ENCODE data around the gene GRIFIN. TPM values are rescaled to one million over a fixed set of nuclear protein-coding genes. Genes with fewer than 3 reads are reported as not detected.
"Not testable (repeated sequence)": the region's sequence is repeated elsewhere in the genome, so short reads cannot be mapped to it uniquely, and the experiment has no call there.

Gene GRIFIN
- polyA plus RNA-seq, 3 donors: 0.31 to 0.36 TPM; not detected in 1

DNA sequence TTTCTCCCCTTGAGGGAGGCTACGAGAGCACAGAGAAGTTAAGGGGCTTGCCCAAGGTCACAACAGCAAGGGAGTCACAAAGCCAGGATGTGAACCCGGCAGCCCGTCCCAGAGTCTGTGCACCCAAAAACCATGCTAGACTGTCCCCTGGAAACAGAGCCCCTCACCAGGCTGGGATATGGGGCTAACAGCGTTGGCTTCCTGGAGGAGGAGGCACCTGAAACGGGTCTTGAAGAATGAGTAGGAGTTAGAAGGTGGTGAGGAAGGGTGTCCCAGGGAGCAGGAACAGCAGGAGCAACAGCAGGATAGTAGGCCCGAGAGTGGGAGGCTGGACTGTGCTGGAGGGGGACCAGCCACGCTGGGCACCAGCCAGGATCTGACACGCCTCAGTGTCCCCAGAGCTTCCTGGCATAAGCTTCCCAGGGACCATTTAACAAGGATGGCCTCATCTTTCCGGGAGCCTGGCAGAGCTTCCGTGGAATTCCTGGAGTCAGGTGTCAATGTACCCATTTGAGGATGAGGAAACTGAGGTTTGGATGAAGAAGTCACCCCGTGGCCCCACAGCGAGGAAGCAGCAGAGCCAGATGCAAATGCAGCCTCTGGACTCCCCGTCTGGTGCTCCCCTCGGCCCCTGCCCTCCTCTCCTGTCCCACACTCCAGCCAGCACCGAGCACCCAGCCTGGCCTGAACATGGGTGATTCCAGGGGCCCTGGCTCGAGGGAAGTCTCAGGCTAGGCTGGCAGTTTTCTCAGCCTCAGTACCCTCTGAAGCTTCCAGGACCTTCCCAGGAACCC is 3.3 kb upstream of the GRIFIN start:
- no peak for DNase-seq

DNA sequence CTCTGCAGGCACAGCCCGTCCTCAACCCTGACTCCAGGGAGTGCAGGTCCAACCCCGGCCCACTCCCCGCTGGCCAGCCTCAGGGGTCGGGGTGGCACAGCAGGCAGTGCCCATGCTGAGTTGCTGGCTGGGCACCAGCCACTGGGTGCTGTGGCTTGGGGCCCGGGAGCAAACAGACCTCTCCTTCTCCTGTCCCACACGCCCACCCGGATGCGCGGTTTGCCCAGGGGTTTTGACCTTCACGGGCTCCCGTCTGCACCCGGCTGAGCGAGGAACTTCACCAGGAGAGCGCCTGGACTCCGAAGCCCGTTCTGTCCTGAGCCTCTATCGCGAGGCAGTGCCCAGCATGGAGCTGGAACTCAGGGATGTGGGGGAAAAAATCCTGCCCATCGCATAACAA is 2.6 kb upstream of the GRIFIN start:
- no peak for DNase-seq

DNA sequence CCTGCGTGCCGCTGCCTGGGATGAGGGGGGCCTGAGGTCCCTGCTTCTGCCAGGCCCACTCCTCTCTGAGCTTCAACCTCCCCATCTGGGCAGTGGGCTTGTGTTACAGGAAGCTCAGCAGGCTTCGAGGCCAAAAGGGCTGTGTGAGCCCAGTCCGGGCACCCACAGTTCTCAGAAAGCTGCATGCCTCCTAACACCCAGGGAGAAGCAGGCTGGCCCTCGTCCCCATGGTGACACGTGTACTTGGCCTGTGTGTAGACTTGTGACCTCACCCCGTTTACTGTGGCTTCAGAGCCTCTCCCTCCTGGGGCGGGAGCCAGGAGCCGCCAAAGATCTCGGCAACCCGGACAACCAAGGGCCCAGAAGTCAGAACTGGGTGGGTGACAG is 2.2 kb upstream of the GRIFIN start:
- no peak for DNase-seq

DNA sequence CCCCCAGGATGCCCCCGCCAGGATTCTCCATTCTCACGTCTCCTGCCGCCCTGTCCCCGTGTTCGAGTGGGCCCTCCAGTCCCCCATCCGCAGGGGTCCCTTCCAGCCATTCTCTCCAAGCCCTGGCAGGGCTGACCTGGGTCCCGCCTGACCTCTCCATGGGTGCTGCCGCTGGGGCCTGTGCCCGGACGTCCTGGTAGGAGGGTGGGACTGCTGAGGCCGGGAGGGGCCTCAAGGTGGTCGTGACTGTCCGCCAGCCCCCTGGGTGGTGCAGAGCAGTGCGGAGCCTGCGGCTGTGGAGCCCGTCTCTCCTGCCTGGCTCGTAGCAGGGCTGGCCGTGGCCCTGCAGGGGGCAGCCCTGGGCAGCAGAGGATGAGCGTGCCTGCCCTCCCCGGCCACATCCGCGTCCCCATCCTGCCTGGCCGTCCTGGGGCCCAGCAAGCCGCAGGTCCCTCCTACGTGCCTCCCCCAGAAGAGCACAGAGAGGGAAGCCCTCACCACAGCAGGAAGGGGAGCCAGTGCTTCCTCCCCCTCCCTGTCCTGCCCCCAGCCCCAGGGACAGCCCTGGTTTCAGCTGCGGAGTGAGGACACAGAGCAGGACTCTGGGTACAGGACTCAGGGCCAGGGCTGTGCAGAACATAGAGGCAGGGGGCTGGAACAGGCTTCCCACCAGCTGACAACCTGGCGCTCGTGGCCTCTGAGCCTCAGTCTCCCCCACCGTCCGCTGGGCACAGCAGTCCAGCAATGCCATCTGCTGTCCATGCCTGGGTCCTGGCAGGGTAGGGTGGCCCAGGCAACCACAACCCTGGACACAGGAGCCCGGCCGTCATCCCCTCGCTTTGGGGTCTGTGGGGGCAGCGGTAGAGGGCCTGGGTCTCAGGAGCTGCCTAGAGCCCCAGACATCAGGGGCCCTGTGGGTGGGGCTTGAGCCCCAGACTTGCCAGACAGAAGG is 1.5 kb upstream of the GRIFIN start:
- no peak for DNase-seq

DNA sequence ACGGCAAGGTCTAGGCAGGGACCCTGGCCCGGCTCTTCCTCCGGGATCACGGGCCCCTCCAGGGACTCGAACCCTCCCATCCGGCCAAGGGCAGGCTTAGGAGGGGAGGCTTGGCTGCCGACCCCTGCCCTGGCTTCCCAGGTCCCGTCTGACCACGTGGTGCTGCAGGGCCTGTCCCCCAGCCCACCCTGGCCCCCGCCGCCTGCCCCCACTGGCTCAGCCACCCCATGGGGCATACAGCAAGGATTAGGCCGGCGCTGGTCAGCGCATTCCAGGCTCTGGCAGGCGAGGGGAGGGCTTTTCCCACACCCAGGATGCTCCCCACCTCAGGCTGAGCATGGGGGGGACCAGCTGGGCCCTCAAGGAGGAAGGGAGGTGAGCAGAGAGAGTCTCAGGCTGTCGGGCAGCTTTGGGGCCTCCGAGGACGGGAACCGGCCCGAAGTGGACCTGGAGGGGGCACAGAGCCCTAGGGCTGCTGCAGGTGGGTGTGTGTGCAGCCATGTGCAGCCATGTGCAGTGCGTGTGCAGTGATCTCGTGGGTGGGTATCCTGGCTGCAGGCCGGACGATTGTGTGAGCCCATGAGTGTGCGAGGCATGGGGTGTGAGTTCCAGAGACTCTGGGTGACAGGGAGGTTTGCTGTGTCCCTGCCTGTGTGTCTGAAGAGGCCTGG is 713 bp upstream of the GRIFIN start:
- no peak for DNase-seq

DNA sequence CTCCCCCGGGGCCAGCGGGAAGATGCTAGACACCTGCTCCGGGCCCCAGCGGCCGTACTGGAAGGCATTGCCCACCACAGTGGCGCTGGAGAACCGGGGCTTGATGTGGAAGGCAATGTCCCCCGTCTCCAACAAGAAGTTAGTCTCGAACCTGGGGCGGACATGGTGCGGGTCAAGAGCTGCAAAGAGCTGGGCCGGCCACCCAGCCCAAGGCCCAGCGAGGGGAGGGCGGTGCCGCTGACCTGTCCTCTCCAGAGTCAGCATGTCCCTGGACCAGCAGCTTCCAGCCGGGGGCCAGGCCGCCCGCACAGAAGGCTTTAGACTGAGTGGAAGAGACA is 551 bp downstream of the GRIFIN start:
- DNase-seq: no peak

DNA sequence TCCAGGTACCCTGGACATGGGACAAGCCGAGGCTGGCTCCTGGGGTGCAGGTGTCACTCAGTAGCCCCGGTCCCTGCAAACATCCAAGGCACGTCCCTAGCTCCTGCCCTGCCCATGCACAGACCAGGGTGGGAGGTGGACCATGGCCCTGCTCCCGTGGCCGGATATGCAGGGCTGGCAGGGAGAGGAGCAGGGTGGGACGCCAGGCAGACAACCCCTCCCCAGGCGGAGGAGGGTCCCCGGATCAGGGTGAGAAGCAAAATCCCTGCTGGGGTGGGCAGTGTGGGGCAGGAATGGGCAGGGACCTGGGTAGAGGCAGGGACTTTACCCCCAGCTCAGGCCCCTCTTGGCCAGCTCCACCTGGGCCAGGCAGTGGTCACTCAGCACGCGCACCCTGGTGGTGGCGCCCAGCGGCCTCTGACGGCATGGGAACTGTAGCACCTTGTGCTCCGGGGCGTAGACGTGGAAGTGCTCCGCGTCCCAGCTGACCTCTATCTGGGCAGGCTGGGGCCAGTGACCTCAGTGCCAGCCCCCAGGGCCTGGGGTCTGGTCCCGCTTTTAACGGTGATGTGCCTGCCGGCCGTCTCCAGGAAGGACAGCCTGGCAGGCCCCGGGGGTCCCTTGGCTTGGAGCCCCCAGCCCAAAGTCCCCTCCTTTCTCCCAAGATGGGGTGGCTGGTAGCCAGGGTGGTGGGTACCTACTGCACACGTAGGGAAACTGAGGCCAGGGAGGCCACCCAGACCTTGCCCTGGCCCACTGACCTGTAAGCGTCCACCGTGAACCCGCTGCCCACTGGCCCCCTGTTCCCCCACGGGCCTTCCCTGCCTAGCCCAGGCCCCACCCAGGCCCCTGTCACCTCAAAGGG is 1.2 kb downstream of the GRIFIN start:
- DNase-seq: no peak

DNA sequence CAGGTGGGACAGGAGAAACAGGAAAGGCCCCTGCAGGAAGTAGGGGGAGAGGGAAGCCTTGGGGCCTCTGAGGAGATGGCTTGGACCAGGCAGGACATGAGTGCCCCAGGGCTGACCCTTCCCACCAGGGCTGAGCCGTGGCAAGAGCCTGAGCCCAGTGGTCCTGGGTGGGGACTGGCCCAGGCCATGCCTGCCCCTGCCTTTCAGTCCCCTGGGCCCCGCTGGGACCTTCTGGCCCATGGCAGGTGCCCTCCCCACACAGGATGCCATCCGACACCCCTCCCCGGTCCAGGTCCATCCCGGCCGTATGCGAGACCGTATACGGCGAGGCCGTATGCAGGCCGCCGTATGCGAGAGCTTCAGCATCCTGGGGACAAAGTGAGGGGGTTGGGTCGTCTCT is 2.0 kb downstream of the GRIFIN start:
- DNase-seq: no peak

- no peak for DNase-seq
Observed at GRCh38 chr7:2473496-2474180, 2.6 kb downstream of the GRIFIN start.

GRCh38 chr7:2472739-2473138 is 3.5 kb downstream of the GRIFIN start:
- no peak for DNase-seq

DNA sequence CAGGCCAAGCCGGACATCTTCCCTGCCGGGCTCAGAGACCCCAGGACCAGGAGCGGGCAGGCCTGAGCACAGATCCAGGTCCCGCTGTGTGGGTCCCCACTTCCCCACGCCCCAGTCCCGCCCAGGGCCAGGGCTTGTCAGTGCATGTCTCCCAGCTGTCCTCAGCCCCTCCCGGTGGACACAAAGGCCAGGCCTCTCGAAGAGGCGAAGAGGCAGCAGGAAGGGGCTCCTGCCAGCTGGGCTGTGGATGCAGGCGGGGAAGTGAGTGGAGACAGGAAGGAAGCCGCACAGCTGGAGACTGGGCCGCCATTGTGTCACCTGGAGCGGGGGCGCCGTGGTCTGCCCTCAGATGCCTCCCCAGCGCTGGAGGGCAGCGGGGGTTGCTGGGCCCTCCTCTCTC is 4.8 kb downstream of the GRIFIN start:
- no peak for DNase-seq

DNA sequence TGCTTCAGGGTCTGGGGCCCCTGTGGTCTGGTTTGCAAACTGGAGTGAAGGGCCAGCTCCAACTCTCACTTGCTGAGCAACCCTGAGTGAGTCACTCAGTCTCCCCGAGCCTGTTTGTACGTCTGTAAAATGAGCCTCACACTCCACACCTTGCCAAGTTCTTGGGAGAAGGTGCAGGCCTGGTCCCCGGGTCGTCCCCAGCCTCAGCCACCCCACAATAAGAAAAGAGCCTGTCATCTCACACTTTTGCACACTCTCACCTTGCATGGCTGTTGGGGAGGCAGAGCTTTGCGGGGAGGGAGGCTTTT is 5.2 kb downstream of the GRIFIN start:
- no peak for DNase-seq

DNA sequence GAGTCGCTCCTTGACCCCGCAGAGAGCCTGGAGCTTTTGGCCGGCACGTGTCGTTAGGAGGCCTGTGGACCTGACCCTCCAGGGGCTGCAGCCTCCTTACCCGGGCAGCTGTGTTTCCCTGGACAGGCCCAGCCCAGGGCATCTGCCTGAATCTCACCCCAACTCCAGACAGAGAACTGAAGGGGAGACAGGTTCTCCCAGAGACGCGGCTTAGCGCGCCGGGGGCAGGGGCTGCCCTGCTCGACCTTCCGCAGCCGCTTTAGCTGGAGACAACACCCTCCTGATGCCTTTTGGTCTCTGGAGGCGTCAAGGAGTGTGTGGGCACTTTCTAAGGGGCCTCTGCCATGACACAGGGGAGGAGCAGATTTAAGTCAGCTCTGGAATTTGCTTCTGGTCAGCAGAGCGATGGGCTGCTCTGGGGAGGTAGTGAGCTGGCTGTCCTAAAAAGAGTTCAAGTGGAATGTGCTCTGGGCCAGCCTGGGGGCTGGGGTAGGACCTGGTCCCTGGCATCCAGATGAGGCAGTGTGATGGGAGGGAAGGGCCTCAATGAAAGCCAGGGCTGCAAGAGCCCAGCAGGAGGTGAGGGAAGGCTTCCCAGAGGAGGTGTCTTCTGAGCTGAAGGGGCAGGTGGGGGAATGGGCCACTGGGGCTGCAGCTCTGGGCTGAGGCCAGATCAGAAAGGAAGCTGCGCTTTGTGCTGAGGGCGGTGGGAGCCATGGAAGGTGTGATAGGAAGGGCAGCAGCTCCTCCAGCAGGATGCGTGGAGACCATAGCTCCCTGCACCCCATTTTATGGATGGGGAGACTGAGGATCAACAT is 5.8 kb downstream of the GRIFIN start:
- no peak for DNase-seq

DNA sequence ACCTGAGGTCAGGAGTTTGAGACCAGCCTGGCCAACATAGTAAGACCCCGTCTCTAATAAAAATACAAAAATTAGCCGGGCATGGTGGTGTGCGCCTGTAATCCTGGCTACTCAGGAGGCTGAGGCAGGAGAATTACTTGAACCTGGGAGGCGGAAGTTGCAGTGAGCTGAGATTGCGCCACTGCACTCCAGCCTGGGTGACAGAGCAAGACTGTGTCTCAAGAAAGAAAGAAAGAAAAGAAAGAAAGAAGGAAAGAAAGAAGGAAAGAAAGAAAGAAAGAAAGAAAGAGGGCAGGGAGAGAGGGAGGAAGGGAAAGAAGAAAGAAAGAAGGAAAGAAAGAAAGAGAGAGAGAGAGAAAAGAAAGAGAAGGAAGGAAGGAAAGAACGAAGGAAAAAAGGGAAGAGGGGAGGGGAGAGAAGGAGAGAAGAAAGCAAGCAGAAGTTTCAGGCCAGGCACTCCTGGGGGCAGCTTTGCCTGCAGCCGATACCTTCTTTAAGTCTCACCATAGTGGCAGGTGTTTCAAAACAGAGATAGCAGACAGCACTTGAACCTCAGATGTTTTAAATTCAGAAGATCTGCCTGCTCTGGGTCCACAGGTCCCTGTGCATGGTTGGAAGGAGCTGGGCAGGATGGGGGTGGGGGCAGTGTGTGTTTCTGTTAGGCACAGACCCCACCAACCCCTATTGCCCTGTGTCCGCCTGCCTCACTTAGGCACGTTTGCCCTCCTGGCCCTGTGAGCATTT is 6.6 kb downstream of the GRIFIN start:
- not testable (repeated sequence) for DNase-seq

DNA sequence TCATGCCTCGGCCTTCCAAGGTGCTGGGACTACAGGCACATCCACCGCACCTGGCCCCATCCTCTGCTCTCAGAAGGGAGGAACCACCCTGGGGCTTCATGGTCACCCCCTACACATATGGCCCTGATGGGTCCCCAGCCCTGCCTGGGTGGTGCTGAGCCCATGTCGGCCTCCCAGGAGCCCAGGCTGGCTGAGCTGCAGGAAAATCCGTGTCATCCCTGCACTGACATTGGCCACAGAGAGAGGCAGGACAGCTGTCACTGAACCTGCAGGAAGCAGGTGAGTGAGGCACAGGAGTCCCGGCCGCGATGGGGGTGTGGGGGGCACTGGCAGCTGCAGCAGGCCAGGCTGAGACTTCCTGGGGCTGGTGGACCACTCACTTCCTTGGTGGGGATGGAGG is 8.0 kb downstream of the GRIFIN start:
- DNase-seq: no peak

DNA sequence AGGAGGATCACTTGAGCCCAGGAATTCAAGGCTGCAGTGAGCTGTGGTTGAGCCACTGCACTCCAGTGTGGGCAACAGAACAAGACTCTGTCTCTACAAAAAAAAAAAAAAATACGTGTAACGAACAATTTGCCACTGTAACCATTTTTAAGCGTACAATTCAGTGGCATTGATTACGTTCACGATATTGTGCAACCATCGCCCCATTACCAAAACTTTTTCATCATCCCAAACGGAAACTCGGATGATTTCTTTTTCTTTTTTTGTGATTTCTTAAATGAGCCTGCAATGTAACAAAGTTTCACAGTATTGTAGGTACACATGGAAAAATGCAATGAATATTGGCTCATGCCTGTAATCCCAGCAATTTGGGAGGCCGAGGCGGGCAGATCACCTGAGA is 9.5 kb downstream of the GRIFIN start:
- no peak for DNase-seq

- DNase-seq: no peak
Observed at GRCh38 chr7:2465928-2466327, 10.3 kb downstream of the GRIFIN start.

DNA sequence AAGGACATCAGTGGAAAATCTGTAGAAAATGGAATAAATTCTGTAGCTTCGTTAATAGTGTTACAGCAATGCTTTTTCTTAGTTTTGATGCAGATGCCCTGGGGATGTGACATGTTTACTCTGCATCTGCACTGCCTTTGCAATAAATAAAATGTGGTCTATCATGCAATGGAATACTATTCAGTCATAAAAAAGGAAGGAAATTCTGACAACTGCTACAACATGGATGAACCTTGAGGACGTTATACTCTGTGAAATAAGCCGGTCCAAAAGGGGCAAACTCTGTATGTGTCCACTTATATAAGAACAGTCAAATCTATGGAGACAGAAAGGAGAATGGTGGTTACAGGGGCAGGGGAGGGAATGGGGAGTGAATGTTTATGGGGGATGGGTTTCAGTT is 13.5 kb downstream of the GRIFIN start:
- DNase-seq: no peak

- DNase-seq: no peak
Observed at GRCh38 chr7:2461268-2462026, 14.8 kb downstream of the GRIFIN start.

Measured in renal pelvis (tissue), 4 donors.